H1 (cell line): ENCODE measurements around the gene G3BP1. TPM values are rescaled to one million over a fixed set of nuclear protein-coding genes. Genes with fewer than 3 reads are reported as not detected.

Experiments
- CTCF ChIA-PET: fragments of 300-600 bp; sonication (Branson Sonifier 250); formaldehyde crosslinking; loops from one replicate; lab custom pipeline; 2021; ENCODE audit not compliant: partially characterized antibody; lab: Charles Lee
- POLR2A ChIA-PET: fragments of 300-600 bp; sonication (Branson Sonifier 250); formaldehyde crosslinking; loops from one replicate; lab custom pipeline; 2021; ENCODE audit warnings: inconsistent platforms; ENCODE audit not compliant: partially characterized antibody; lab: Charles Lee
- DNase-seq, 2 experiments: peaks; one replicate each; pipeline versions ENCODE4 v3.0.0 to v3.0.0-alpha.2; 2010 to 2022; ENCODE audit warnings: low spot score in 2 of 2, low read depth in 1 of 2, mixed read lengths in 1 of 2
- FAIRE-seq: peaks from 2 replicates; lab custom pipeline; 2011; peaks lifted over from hg19 to GRCh38; lab: Jason Lieb, UNC
- H2AFZ ChIP-seq: 2 replicates; pipeline ENCODE4 v1.8.1; 2012; ENCODE audit warnings: low read length, inconsistent platforms
- H2AK5ac ChIP-seq: 2 replicates; pipeline ENCODE4 v1.6.1; 2013; ENCODE audit warnings: low read depth, low read length
- H2BK120ac ChIP-seq: replicated peaks from 2 replicates; pipeline ENCODE3; 2013; ENCODE audit warnings: low read depth, low read length, inconsistent platforms
- H2BK12ac ChIP-seq: 2 replicates; pipeline ENCODE4 v1.6.1; 2013; ENCODE audit warnings: low read depth, low read length
- H2BK15ac ChIP-seq: 2 replicates; pipeline ENCODE4 v1.6.1; 2013; ENCODE audit warnings: low read length
- H2BK20ac ChIP-seq: 2 replicates; pipeline ENCODE4 v1.6.1; 2013; ENCODE audit warnings: low read length
- H2BK5ac ChIP-seq: 2 replicates; pipeline ENCODE4 v1.6.1; 2013; ENCODE audit warnings: low read depth, low read length
- H3K14ac ChIP-seq: 2 replicates; pipeline ENCODE4 v1.6.1; 2013; ENCODE audit warnings: inconsistent platforms; ENCODE audit not compliant: insufficient read length
- H3K18ac ChIP-seq: 2 replicates; pipeline ENCODE4 v1.6.1; 2013; ENCODE audit warnings: low read length; ENCODE audit errors: extremely low read depth
- H3K23ac ChIP-seq: 2 replicates; pipeline ENCODE4 v1.6.1; 2013; ENCODE audit warnings: inconsistent platforms; ENCODE audit not compliant: insufficient read length
- H3K23me2 ChIP-seq: 2 replicates; pipeline ENCODE4 v1.6.1; 2013; ENCODE audit warnings: low read depth, low read length
- H3K27ac ChIP-seq: 2 replicates; pipeline ENCODE4 v1.6.1; 2011; ENCODE audit warnings: low read depth, low read length, inconsistent platforms
- H3K27me3 ChIP-seq, 4 experiments: replicated peaks in 1 of 4; 1 replicate in 1 of 4; 2 replicates in 3 of 4; pipeline versions ENCODE4 v1.6.1 to v1.8.1; 2011 to 2013; ENCODE audit warnings: low read length in 3 of 4, mild to moderate bottlenecking in 3 of 4, inconsistent platforms in 2 of 4, mixed read lengths in 2 of 4, moderate library complexity in 1 of 4; ENCODE audit not compliant: control insufficient read depth in 3 of 4, insufficient read depth in 3 of 4; ENCODE audit errors: extremely low read depth in 1 of 4
- H3K36me3 ChIP-seq, 4 experiments: 2 replicates each; pipeline versions ENCODE4 v1.6.1 to v1.8.1; 2011 to 2013; ENCODE audit warnings: mild to moderate bottlenecking in 4 of 4, low read length in 3 of 4, moderate library complexity in 2 of 4, control low read depth in 1 of 4, inconsistent platforms in 1 of 4; ENCODE audit not compliant: insufficient read depth in 4 of 4, control insufficient read depth in 2 of 4
- H3K4ac ChIP-seq: replicated peaks from 2 replicates; pipeline ENCODE3; 2013; ENCODE audit warnings: low read length, low read depth, mixed read lengths, inconsistent platforms; ENCODE audit not compliant: insufficient read length
- H3K4me1 ChIP-seq, 4 experiments: replicated peaks in 1 of 4; 1 replicate in 1 of 4; 2 replicates in 3 of 4; pipeline versions ENCODE4 v1.6.1 to v1.8.1; 2011 to 2013; ENCODE audit warnings: low read length in 3 of 4, inconsistent platforms in 2 of 4, mixed read lengths in 1 of 4; ENCODE audit not compliant: insufficient read depth in 4 of 4, control insufficient read depth in 3 of 4
- H3K4me2 ChIP-seq, 2 experiments: 2 replicates each; pipeline versions ENCODE4 v1.6.1 to v1.8.1; 2011 to 2013; ENCODE audit warnings: low read depth in 2 of 2, low read length in 2 of 2, control low read depth in 1 of 2, inconsistent platforms in 1 of 2, mild to moderate bottlenecking in 1 of 2; ENCODE audit not compliant: insufficient read depth in 1 of 2
- H3K4me3 ChIP-seq, 4 experiments: fragments of 200-600, 300-600 bp in 1 of 4; sonication (generic), shearing (Covaris generic), sonication (Bioruptor Twin) in 1 of 4; 2 replicates each; pipeline versions ENCODE4 v1.5.1 to v1.8.1; 2011 to 2016; ENCODE audit warnings: low read length in 4 of 4, low read depth in 3 of 4, control low read depth in 2 of 4, inconsistent platforms in 2 of 4, mild to moderate bottlenecking in 2 of 4, mixed read lengths in 1 of 4, moderate library complexity in 1 of 4; ENCODE audit not compliant: insufficient read depth in 2 of 4; ENCODE audit errors: extremely low read depth in 1 of 4
- H3K56ac ChIP-seq: replicated peaks from 2 replicates; pipeline ENCODE3; 2013; ENCODE audit warnings: low read depth, mild to moderate bottlenecking, mixed read lengths, low read length, inconsistent platforms; ENCODE audit not compliant: insufficient read length
- H3K79me1 ChIP-seq: 2 replicates; pipeline ENCODE4 v1.6.1; 2013; ENCODE audit warnings: low read depth, low read length, control low read depth
- H3K79me2 ChIP-seq, 2 experiments: 2 replicates each; pipeline versions ENCODE4 v1.6.1 to v1.8.1; 2012 to 2013; ENCODE audit warnings: low read length in 2 of 2, mild to moderate bottlenecking in 2 of 2, inconsistent platforms in 1 of 2; ENCODE audit not compliant: insufficient read depth in 2 of 2, control insufficient read depth in 1 of 2
- H3K9ac ChIP-seq, 4 experiments: replicated peaks in 1 of 4; 1 replicate in 1 of 4; 2 replicates in 3 of 4; pipeline versions ENCODE4 v1.6.1 to v1.8.1; 2011 to 2013; ENCODE audit warnings: low read depth in 3 of 4, low read length in 3 of 4, control low read depth in 2 of 4, mild to moderate bottlenecking in 2 of 4, moderate library complexity in 2 of 4, inconsistent platforms in 1 of 4; ENCODE audit errors: extremely low read depth in 1 of 4
- H3K9me3 ChIP-seq, 2 experiments: 2 replicates each; pipeline versions ENCODE4 v1.6.1 to v1.8.1; 2012 to 2013; ENCODE audit warnings: mild to moderate bottlenecking in 2 of 2, moderate library complexity in 2 of 2, control low read depth in 1 of 2, inconsistent platforms in 1 of 2, low read depth in 1 of 2, low read length in 1 of 2, mixed read lengths in 1 of 2; ENCODE audit not compliant: insufficient read depth in 2 of 2
- H4K20me1 ChIP-seq, 2 experiments: replicated peaks in 1 of 2; 2 replicates each; pipeline versions ENCODE3 to v1.8.1; 2011 to 2013; ENCODE audit warnings: inconsistent platforms in 2 of 2, low read length in 2 of 2, mild to moderate bottlenecking in 1 of 2; ENCODE audit not compliant: insufficient read depth in 2 of 2, control insufficient read depth in 1 of 2
- H4K5ac ChIP-seq: 2 replicates; pipeline ENCODE4 v1.6.1; 2013; ENCODE audit warnings: low read length, low read depth, mixed read lengths, inconsistent platforms; ENCODE audit not compliant: insufficient read length
- H4K8ac ChIP-seq: 2 replicates; pipeline ENCODE4 v1.8.0; 2013; ENCODE audit warnings: mild to moderate bottlenecking, moderate library complexity, low read length, inconsistent platforms; ENCODE audit not compliant: insufficient read depth; ENCODE audit errors: extremely low read depth
- H4K91ac ChIP-seq: replicated peaks from 2 replicates; pipeline ENCODE3; 2013; ENCODE audit warnings: low read length, mixed read lengths, inconsistent platforms; ENCODE audit not compliant: insufficient read length
- ASH2L ChIP-seq: fragments of 200-600, 300-600 bp; sonication (generic); IDR thresholded peaks from one replicate; pipeline ENCODE4 v1.7.1; 2017; ENCODE audit warnings: low read length
- CBX8 ChIP-seq: fragments of 300-800, 300-1000 bp; sonication (generic); IDR thresholded peaks from 2 replicates; pipeline ENCODE4 v1.7.1; 2016; ENCODE audit warnings: low read depth, low read length, borderline replicate concordance
- FOSL1 ChIP-seq: IDR thresholded peaks from 2 replicates; pipeline ENCODE4 v1.6.1; 2011; ENCODE audit warnings: mild to moderate bottlenecking, low read depth, low read length, moderate library complexity; ENCODE audit not compliant: insufficient read depth
- MAFK ChIP-seq: IDR thresholded peaks from 2 replicates; pipeline ENCODE4 v1.6.1; 2012; ENCODE audit warnings: low read depth, mild to moderate bottlenecking, improper control_type of control experiment, low read length
- POU5F1 ChIP-seq: IDR thresholded peaks from 2 replicates; pipeline ENCODE4 v1.6.1; 2011; ENCODE audit warnings: low read depth, mild to moderate bottlenecking, low read length, moderate library complexity
- SIX5 ChIP-seq: IDR thresholded peaks from 2 replicates; pipeline ENCODE4 v1.6.1; 2011; ENCODE audit warnings: mild to moderate bottlenecking, low read depth, low read length
- SP2 ChIP-seq: IDR thresholded peaks from 2 replicates; pipeline ENCODE4 v1.6.1; 2012; ENCODE audit warnings: mild to moderate bottlenecking, low read length, inconsistent platforms
- SP4 ChIP-seq: IDR thresholded peaks from 2 replicates; pipeline ENCODE4 v1.6.1; 2012; ENCODE audit warnings: low read length, inconsistent platforms
- TBP ChIP-seq: IDR thresholded peaks from 2 replicates; pipeline ENCODE4 v1.6.1; 2011; ENCODE audit warnings: low read depth, low read length, improper control_type of control experiment
- YY1 ChIP-seq: IDR thresholded peaks from 2 replicates; pipeline ENCODE4 v1.6.1; 2011; ENCODE audit warnings: low read depth, mild to moderate bottlenecking, low read length
- WGBS, 2 experiments: shearing (Covaris generic) in 1 of 2; methylation state at CpG; one replicate each; pipeline versions ENCODE4 v1.1.6 to v1.1.7; 2013 to 2015; ENCODE audit warnings: low lambda C conversion rate in 2 of 2, mixed read lengths in 2 of 2, inconsistent platforms in 1 of 2, low coverage in 1 of 2, missing lambda C conversion rate in 1 of 2; ENCODE audit not compliant: insufficient replicate concordance in 2 of 2, insufficient coverage in 1 of 2, insufficient read length in 1 of 2; ENCODE audit errors: extremely low coverage in 1 of 2, missing lambda C conversion rate in 1 of 2; 5-methylcytosine and 5-hydroxymethylcytosine counted together
- polyA plus RNA-seq, 7 experiments: library from polyadenylated mRNA; depleted of rRNA in 3 of 7; stranded (reverse) in 5 of 7; unstranded in 2 of 7; fragments of >200 nt in 5 of 7; fragments of 200-250 nt in 2 of 7; gene quantifications; 1 replicate in 5 of 7; 2 replicates in 1 of 7; 4 replicates in 1 of 7; pipeline versions ENCODE4 v1.2.1 to v1.2.3, GENCODE V29; 2011 to 2013; ENCODE audit warnings: missing spikeins in 2 of 7, mixed read lengths in 2 of 7
- total RNA-seq: library from RNA; stranded (reverse); fragmentation: NEBNext Ultra II Directional; extraction: Animal tissue kit (Norgen Biotek cat#: 25700); gene quantifications from 2 replicates; pipeline ENCODE4 v1.2.1, GENCODE V29; 2021

Gene G3BP1
- total and polyA plus RNA-seq, 2 of the 8 experiments (the other 6 are each of a cell fraction or from before 2014, with no cell fraction given): 71.2 to 516 TPM

GRCh38 chr5:151822141-151822540, 50.4 kb downstream of the G3BP1 start:
- Histone ChIP-seq H3K9me3 (no peaks in the 10 kb centered on the region), H4K8ac (no peak overlapping the region), H3K27me3 (no peaks in the 10 kb centered on the region), H4K5ac (no peak overlapping the region), H4K20me1 (no peaks in the 10 kb centered on the region), H2AFZ (no peak overlapping the region), H2BK15ac (no peak overlapping the region), H2BK120ac (no peak overlapping the region), H3K9ac (no peak overlapping the region), H2AK5ac (no peak overlapping the region), H2BK5ac (no peak overlapping the region), H3K79me2 (no peaks in the 10 kb centered on the region), H3K56ac (no peak overlapping the region), H3K27ac (no peak overlapping the region), H4K91ac (no peak overlapping the region), H3K4me1 (peaks cover 0 to 4% (median 1%) of the 10 kb centered on the region in 4 experiments; a peak in 3 of 7 replicates), H3K14ac (no peak overlapping the region), H3K4me3 (no peak overlapping the region), H3K79me1 (no peaks in the 10 kb centered on the region), H3K18ac (no peak overlapping the region)
- ChIA-PET POLR2A (no interaction called here), CTCF (interaction anchor here (1.1 to 1.3 kb wide), 2 partner anchors 528 to 623 kb away, joined by 3 read pairs; no protein-coding TSS in a partner anchor)
- FAIRE-seq (no peak), DNase-seq (no peak)
- TF ChIP-seq POU5F1: no peak
- TF ChIP-seq SIX5: no peak
- TF ChIP-seq FOSL1: no peak
- no peak for TF ChIP-seq ASH2L
- TF ChIP-seq SP4: no peak
- no peak for TF ChIP-seq TBP
- TF ChIP-seq SP2: no peak
- no peak for TF ChIP-seq CBX8
- no peak for TF ChIP-seq YY1
- no peak for TF ChIP-seq MAFK
- TF ChIP-seq, all 59 proteins: peak for 0
- H3K4ac ChIP-seq: no peak overlapping the region
- H3K4me2 ChIP-seq: no peak overlapping the region
- no peak overlapping the region for H2BK12ac ChIP-seq
- H3K23me2 ChIP-seq: no peaks in the 10 kb centered on the region
- WGBS, 2 experiments: 95% methylated on average over 3 of the region's 4 CpGs; no CpG with 5 or more reads in 1 of the 2 experiments
- no peak overlapping the region for H2BK20ac ChIP-seq
- no peak overlapping the region for H3K23ac ChIP-seq
- H3K36me3 ChIP-seq: peaks cover 0 to 8% (median 1%) of the 10 kb centered on the region in 4 experiments; a peak in 2 of 8 replicates
